Brain microvascular endothelial cell (primary cell): Measurements from ENCODE around the gene TRIM10.

ENCODE experiments used
- DNase-seq: peaks from one replicate; pipeline ENCODE4 v3.0.0-alpha.2; 2020
- H3K27ac ChIP-seq: fragments of 250-450 bp; sonication (Bioruptor Pico); 2 replicates; pipeline ENCODE4 v1.5.1; 2020; ENCODE audit warnings: mild to moderate bottlenecking, moderate library complexity
- H3K27me3 ChIP-seq: fragments of 250-450 bp; sonication (Bioruptor Pico); replicated peaks from 2 replicates; pipeline ENCODE4 v1.5.1; 2020; ENCODE audit warnings: mild to moderate bottlenecking
- H3K36me3 ChIP-seq: fragments of 250-450 bp; sonication (Bioruptor Pico); replicated peaks from 2 replicates; pipeline ENCODE4 v1.5.1; 2020; ENCODE audit warnings: mild to moderate bottlenecking
- H3K4me3 ChIP-seq: 2 replicates; pipeline ENCODE4 v1.5.1; 2011; ENCODE audit warnings: low read depth, mild to moderate bottlenecking, control low read depth, low read length, moderate library complexity
- in situ Hi-C: cut with HindIII; loops from 2 replicates; pipeline ENCODE4 v1.10.0; 2017; ENCODE audit warnings: low sequenced_read_pairs, low pct_ligation_motif_present
- TF ChIP-seq, protein P1 (sequence below): IDR thresholded peaks from 2 replicates; pipeline ENCODE4 v1.5.1; 2011; ENCODE audit warnings: low read depth, mild to moderate bottlenecking, moderate library complexity, low read length, control low read depth, inconsistent platforms; ENCODE audit errors: missing control alignments

Gene TRIM10

DNA sequence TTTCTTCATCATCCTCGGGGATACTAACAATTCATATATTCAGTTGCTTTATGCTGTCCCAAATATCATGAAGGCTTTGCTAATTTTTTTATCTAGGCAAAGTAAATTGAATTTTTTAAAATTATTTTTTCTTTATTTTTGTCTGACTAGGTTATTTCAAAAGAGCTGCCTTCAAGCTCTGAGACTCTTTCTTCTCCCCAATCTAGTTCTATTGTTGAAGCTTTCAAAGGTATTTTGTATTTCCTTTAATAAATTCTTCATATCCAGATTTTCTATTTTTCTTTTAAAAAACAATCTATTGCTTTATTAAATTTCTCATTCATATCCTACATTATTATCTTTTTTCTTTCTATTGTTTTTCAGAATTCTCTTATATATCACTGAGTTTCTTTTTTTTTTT, 19.1 kb upstream of the TRIM10 start:
- TF ChIP-seq, protein P1, sequence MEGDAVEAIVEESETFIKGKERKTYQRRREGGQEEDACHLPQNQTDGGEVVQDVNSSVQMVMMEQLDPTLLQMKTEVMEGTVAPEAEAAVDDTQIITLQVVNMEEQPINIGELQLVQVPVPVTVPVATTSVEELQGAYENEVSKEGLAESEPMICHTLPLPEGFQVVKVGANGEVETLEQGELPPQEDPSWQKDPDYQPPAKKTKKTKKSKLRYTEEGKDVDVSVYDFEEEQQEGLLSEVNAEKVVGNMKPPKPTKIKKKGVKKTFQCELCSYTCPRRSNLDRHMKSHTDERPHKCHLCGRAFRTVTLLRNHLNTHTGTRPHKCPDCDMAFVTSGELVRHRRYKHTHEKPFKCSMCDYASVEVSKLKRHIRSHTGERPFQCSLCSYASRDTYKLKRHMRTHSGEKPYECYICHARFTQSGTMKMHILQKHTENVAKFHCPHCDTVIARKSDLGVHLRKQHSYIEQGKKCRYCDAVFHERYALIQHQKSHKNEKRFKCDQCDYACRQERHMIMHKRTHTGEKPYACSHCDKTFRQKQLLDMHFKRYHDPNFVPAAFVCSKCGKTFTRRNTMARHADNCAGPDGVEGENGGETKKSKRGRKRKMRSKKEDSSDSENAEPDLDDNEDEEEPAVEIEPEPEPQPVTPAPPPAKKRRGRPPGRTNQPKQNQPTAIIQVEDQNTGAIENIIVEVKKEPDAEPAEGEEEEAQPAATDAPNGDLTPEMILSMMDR: no peak
- no peak overlapping the region for H3K27ac ChIP-seq
- peaks cover 6% of the 10 kb centered on the region for H3K36me3 ChIP-seq
- DNase-seq: no peak
- H3K4me3 ChIP-seq: no peak overlapping the region
- peaks cover 7% of the 10 kb centered on the region for H3K27me3 ChIP-seq
- in situ Hi-C loops: no loop called here

DNA sequence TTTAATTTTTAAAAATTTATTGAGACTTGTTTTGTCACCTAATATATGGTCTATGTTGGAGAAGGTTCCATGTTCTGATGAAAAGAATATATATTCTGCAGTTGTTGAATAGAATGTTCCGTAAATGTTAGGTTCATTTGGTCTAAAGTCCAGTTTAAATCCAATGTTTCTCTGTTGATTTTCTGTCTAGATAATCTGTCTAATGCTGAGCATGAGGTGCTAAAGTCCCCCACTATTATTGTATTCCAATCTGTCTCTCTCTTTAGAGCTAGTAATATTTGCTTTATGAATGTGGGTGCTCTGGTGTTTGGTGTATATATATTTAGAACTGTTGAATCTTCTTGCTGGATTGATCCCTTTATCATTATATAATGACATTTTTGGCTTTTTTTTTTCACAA, 17.8 kb upstream of the TRIM10 start:
- Histone ChIP-seq H3K4me3 (no peak overlapping the region), H3K36me3 (no peaks in the 10 kb centered on the region), H3K27ac (no peak overlapping the region), H3K27me3 (peaks cover 12% of the 10 kb centered on the region)
- TF ChIP-seq, protein P1: no peak
- in situ Hi-C loops: no loop called here
- DNase-seq: no peak

DNA sequence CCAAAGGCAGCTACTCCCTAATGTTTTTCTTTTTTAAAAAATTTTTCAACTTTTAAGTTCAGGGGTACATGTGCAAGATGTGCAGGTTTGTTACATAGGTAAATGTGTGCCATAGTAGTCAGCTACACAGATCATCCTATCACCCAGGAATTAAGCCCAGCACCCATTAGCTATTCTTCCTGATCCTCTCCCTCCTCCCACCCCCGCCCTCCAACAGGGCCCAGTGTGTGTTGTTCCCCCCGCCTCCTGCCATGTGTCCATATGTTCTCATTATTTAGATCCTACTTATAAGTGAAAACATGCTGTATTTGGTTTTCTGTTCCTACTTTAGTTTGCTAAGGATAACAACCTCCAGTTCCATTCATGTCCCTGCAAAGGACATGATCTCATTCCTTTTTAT, 14.8 kb upstream of the TRIM10 start:
- H3K36me3 ChIP-seq: no peaks in the 10 kb centered on the region
- peaks cover 37% of the 10 kb centered on the region for H3K27me3 ChIP-seq
- no peak overlapping the region for H3K4me3 ChIP-seq
- in situ Hi-C loops: no loop called here
- H3K27ac ChIP-seq: no peak overlapping the region
- TF ChIP-seq, protein P1: no peak
- no peak for DNase-seq

DNA sequence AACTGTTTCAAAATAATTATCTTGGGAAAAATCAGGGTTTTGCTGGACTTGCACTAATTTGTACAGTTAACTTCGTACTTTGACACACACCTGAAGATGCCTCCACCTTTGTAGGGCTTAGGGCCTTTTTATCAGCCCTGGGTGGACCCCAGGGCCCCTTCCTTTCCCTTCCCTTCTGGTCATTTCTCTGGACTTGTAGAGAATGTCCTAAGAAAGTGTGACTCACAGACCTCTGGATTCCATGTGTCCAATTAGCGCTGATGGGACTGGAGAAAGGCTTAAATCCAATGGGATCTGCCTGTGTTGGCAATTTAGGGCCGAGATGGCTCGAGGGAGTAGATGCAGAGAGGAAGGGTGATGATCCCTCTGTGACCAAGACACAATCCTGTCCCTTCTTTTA, 11.7 kb upstream of the TRIM10 start:
- Histone ChIP-seq H3K27me3 (peaks cover 55% of the 10 kb centered on the region), H3K4me3 (no peak overlapping the region), H3K36me3 (no peaks in the 10 kb centered on the region), H3K27ac (no peak overlapping the region)
- no peak for DNase-seq
- TF ChIP-seq, protein P1: no peak
- in situ Hi-C loops: no loop called here

DNA sequence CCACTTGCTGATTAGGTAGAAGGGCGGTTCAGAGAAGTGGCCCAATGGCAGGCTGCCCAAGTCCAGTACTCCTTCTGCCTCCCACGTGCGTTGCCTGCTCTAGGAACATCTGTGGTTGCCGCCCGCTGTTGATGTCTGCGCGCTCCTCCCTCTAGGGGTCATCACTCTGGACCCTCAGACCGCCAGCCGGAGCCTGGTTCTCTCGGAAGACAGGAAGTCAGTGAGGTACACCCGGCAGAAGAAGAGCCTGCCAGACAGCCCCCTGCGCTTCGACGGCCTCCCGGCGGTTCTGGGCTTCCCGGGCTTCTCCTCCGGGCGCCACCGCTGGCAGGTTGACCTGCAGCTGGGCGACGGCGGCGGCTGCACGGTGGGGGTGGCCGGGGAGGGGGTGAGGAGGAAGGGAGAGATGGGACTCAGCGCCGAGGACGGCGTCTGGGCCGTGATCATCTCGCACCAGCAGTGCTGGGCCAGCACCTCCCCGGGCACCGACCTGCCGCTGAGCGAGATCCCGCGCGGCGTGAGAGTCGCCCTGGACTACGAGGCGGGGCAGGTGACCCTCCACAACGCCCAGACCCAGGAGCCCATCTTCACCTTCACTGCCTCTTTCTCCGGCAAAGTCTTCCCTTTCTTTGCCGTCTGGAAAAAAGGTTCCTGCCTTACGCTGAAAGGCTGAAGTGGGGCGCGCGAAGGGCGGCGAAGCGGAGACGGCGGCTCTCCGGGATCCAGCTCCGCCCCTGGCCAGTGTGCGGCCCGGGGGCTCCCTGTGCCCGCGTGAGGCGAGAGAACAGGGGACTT, 10.9 kb upstream of the TRIM10 start:
- Histone ChIP-seq H3K27ac (no peak overlapping the region), H3K27me3 (peaks cover 58% of the 10 kb centered on the region), H3K36me3 (no peaks in the 10 kb centered on the region), H3K4me3 (peak overlapping the region; percentile 15)
- in situ Hi-C loops: no loop called here
- DNase-seq: peak; percentile 14
- TF ChIP-seq, protein P1: no peak
